Measurements from ENCODE around the gene GPHN.

Gene GPHN

DNA sequence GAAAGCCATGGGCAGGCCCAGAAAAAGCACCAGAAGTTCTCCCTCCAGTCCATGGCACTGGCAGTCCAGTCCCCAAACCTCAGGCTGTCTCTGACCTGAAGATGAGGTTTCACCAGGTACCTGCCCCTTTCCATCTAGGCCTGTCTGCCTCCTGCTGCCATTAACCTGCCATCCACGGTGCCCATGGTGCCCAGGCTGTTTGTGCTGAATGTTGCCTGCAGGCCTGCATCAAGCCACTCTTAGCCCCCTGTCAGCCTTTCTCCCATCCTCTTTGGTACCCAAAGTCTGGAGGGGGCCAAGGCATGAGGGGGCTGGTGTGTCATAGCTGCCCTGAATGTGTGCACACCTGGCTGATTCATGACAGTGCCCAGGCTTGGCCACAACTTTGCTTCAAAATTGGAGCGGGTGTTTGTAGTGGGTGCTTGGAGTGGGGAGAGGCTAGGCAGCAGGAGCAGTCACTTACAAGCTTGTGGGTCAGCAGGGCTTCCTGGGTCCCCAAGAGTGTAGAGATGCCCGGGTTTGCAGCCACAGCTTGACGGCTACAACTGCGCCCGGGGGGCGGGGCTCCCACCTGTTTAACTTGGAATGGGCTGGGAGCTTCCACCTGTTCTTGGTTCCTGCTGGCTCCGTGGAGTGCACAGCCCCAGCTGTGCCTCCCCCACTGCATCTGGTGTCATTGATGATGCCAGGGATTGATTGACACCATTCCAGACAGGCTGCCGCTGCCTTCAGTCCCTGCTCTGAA is 88.5 kb downstream of the GPHN start:
- no peak for TF ChIP-seq POLR2A (IDR thresholded peaks at IDR 0.05; ENCODE audit: low read depth, low read length)
- FAIRE-seq (no peak), DNase-seq (ENCODE audit: insufficient read length, low spot score) (no peak)

DNA sequence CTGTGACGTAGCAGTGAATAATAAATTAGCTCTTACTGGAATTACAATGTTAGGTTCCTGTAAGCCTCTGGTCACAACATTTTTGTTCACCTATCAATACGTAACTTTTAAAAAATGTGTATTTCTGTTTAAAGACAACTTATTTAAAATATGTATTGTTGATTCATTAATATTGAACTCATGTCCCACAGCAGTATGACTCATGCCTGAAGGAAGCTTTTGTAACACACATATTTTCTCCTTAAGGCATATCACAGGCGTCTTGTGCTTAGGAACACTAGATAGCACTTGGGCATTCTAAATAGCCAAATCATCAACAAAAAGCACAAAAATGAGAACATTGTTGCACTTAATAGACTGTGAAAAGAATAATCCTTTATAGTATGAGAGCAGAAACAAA is 92.5 kb downstream of the GPHN start:
- DNase-seq (ENCODE audit: insufficient read length, low spot score), result no peak
- no peak for TF ChIP-seq POLR2A (IDR thresholded peaks at IDR 0.05; ENCODE audit: low read depth, low read length)
- FAIRE-seq, result no peak

- no peak for DNase-seq (ENCODE audit: insufficient read length, low spot score)
- TF ChIP-seq POLR2A (IDR thresholded peaks at IDR 0.05; ENCODE audit: low read depth, low read length), result no peak
- FAIRE-seq, result no peak
Measured at GRCh38 chr14:66601932-66602578, 94.1 kb downstream of the GPHN start.

DNA sequence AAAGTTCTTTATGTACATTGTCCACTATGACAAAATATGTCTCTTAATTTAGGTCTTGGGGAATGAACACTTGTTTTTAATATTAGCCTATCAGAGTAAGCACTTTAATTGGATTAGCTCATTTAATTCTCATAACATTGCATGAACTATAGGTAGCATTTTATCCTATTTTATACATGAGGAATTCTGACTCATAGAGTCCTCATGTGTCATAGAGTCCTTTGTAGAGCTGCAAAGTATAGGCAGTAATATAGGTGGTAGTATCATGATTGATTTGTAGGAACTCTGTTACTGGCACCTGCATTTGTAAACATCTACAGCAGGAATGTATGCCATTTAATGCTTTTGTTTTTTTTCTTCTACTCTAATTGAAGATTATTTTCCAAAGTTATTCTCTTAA is 96.0 kb downstream of the GPHN start:
- TF ChIP-seq POLR2A (IDR thresholded peaks at IDR 0.05; ENCODE audit: low read depth, low read length), result no peak
- FAIRE-seq (no peak), DNase-seq (ENCODE audit: insufficient read length, low spot score) (no peak)

DNA sequence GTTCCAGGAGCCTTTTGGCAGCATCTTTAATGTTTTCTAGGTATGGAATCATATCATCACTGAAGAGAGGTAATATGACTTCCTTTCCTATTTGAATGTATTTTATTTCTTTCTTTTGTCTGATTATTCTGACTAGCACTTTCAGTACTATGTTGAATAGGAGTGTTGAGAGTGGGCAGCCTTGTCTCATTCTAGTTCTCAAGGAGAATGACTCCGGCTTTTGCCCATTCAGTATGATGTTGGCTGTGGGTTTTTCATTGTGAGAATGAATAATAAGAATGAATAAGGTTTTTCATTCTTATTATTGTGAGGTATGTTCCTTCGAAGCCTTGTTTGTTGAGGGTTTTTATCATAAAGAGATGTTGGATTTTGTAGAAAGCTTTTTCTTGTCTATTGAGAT is 98.9 kb downstream of the GPHN start:
- FAIRE-seq, result no peak
- TF ChIP-seq POLR2A (IDR thresholded peaks at IDR 0.05; ENCODE audit: low read depth, low read length), result no peak
- no peak for DNase-seq (ENCODE audit: insufficient read length, low spot score)

DNA sequence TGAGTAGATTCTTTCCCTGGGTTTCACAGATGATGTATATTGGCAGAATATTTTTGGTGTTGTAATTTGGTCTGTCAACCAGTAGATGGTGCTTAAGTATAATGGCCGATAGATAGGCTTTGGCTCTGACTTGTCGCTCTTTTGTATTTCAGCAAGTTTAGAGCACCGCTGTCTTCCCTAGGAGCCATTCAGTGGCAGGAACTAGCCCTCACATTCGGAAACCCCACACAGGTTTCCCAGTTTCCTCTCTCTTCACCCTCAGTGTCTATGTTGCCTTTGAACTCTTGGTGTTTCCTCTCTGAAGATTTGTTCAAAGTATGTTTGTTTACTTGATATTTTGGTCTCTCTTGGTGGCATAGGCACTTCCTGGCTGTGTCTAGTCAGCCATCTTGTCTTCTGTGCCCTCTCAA is 102.2 kb downstream of the GPHN start:
- DNase-seq (ENCODE audit: insufficient read length, low spot score) (no peak), FAIRE-seq (no peak)
- TF ChIP-seq POLR2A (IDR thresholded peaks at IDR 0.05; ENCODE audit: low read depth, low read length), result no peak

GRCh38 chr14:66613344-66613743 is 105.4 kb downstream of the GPHN start:
- DNase-seq (ENCODE audit: insufficient read length, low spot score), result no peak
- no peak for FAIRE-seq
- TF ChIP-seq POLR2A (IDR thresholded peaks at IDR 0.05; ENCODE audit: low read depth, low read length), result no peak

DNA sequence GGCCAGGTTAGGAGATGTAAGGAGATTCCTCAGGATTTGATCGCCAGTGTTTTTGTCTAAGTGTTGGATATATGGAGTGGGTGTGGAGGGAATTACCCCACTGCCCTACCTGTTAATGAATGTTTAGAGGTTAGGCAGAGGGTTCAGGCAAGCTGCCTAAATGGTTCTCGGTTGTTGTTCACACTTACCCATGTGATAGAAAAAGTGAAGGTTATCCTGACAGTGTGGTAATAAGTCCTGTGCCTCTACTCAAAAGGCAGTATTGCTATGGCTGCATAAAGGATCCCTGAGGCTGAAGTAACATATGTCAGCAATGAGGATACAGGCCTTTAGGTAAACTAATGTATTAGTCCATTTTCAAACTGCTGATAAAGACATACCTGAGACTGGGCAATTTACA is 112.0 kb downstream of the GPHN start:
- FAIRE-seq, result no peak
- TF ChIP-seq POLR2A (IDR thresholded peaks at IDR 0.05; ENCODE audit: low read depth, low read length), result no peak
- DNase-seq (ENCODE audit: insufficient read length, low spot score), result no peak

GRCh38 chr14:66623838-66624237 is 115.9 kb downstream of the GPHN start:
- TF ChIP-seq POLR2A (IDR thresholded peaks at IDR 0.05; ENCODE audit: low read depth, low read length), result no peak
- FAIRE-seq, result no peak
- DNase-seq (ENCODE audit: insufficient read length, low spot score), result no peak

DNA sequence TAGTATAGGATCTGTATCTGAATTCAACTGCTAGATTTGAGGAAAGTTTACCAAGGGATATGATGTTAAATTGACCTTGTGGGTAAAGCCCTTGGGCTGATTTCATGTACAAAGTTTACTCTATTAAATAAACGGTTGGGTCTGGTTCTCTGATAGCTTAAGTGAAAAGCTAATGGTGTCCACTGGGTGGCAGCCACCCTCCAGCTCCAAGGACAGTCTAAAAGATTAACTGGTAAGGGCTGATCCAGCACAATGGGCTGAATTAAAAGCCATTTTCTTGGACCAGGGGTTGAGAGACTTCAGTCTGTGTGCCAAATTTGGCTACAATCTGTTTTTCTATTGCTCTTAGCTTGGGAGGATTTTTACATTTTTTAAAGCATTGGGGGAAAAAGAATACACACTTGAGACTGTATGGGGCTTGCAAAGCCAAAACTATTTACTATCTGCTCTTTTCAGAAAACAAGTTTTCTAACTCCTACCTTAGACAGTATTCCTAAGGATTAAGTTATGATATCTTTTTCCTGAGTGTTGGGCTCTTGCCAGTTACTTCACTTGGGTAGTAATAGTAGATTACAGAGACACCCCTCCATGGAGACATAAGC is 116.5 kb downstream of the GPHN start:
- no peak for DNase-seq (ENCODE audit: insufficient read length, low spot score)
- TF ChIP-seq POLR2A (IDR thresholded peaks at IDR 0.05; ENCODE audit: low read depth, low read length), result no peak
- no peak for FAIRE-seq

- no peak for FAIRE-seq
- no peak for DNase-seq (ENCODE audit: insufficient read length, low spot score)
- no peak for TF ChIP-seq POLR2A (IDR thresholded peaks at IDR 0.05; ENCODE audit: low read depth, low read length)
Measured at GRCh38 chr14:66628636-66629035, 120.7 kb downstream of the GPHN start.

DNA sequence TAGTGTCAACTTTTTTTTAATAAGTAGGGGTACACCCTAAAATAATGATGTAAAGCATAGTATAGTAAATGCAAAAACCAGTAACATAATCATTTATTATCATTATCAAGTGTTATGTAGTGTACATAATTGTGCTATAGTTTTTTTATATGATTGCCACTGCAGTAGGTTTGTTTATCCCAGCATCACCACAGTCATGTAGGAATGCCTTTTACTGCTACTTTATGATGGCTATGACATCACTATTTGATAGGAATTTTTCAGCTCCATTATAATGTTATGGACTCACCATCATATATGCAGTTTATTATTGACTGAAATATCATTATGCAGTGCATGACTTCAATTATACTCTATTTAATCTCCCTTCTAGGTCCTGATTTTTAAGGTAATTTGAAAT is 121.6 kb downstream of the GPHN start:
- DNase-seq (ENCODE audit: insufficient read length, low spot score), result no peak
- no peak for FAIRE-seq
- TF ChIP-seq POLR2A (IDR thresholded peaks at IDR 0.05; ENCODE audit: low read depth, low read length), result no peak

GRCh38 chr14:66634876-66635275 is 126.9 kb downstream of the GPHN start:
- TF ChIP-seq POLR2A (IDR thresholded peaks at IDR 0.05; ENCODE audit: low read depth, low read length), result no peak
- no peak for FAIRE-seq
- DNase-seq (ENCODE audit: insufficient read length, low spot score), result no peak

GRCh38 chr14:66635435-66635834 is 127.5 kb downstream of the GPHN start:
- no peak for TF ChIP-seq POLR2A (IDR thresholded peaks at IDR 0.05; ENCODE audit: low read depth, low read length)
- FAIRE-seq (no peak), DNase-seq (ENCODE audit: insufficient read length, low spot score) (no peak)

DNA sequence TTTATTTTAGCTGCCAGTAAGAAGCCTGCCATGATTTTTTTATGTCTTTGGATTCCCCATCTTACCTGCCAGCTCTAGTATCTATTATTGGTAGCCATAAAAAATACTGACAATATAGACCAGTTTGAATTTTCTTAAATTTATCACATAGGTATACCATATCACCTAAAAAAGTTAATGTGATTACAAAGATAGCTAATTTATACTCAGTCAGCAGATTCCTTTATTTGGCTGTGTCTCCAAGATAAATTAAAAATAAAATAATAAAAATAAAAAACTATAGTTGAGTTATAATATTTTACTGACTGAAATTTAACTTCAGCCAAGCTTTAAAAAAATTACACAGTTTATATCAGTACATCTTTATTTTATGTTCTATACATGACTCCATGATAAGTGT is 128.3 kb downstream of the GPHN start:
- TF ChIP-seq POLR2A (IDR thresholded peaks at IDR 0.05; ENCODE audit: low read depth, low read length), result no peak
- FAIRE-seq, result no peak
- no peak for DNase-seq (ENCODE audit: insufficient read length, low spot score)

Measured in H54 (cell line).